ENCODE results near the gene RBMS1.
A peak's percentile ranks its signal among the peaks of the same experiment; 100 is the strongest.

DNA sequence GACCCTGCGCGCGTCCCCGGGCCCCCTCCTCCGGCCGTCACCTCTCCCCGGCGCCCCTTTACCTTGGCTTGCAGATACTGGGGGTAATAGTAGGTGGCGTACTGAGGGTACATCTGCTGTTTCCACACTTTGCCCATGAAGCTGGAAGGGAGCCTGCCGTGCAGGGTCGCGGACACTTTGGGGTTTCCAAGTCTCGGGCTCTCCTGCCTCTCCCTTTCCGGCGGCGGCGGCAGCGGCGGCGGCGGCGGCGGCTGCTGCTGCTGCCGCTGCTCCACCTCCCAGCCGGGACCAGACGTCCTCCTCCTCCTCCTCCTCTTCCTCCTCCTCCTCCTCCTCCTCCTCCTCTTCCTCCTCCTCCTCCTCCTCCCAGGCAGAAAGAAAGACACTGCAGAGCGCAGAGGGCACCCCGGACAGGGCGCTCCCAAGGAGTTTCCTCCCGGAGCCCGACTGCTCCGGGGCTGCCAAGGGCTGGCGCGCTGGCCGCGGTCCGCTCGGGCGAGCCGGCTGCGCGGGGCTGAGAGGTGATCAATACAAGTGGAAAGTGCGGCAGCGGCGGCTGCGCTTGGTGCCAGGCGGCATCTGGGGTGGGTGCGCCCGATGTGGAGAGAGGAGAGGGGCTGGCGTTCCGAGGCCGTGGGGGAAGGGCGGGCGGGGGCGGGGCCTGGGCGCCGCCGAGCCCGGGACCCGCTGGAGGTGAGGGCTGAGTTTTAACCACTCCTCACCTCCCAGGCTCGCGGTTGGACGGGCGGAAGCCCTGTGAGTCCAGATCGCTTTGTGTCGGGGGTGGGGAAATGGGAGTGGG lies at the start of gene RBMS1:
- peak; percentile 68 for TF ChIP-seq POLR2AphosphoS5 (IDR thresholded peaks at IDR 0.05)
- TF ChIP-seq, protein P1, sequence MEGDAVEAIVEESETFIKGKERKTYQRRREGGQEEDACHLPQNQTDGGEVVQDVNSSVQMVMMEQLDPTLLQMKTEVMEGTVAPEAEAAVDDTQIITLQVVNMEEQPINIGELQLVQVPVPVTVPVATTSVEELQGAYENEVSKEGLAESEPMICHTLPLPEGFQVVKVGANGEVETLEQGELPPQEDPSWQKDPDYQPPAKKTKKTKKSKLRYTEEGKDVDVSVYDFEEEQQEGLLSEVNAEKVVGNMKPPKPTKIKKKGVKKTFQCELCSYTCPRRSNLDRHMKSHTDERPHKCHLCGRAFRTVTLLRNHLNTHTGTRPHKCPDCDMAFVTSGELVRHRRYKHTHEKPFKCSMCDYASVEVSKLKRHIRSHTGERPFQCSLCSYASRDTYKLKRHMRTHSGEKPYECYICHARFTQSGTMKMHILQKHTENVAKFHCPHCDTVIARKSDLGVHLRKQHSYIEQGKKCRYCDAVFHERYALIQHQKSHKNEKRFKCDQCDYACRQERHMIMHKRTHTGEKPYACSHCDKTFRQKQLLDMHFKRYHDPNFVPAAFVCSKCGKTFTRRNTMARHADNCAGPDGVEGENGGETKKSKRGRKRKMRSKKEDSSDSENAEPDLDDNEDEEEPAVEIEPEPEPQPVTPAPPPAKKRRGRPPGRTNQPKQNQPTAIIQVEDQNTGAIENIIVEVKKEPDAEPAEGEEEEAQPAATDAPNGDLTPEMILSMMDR (IDR thresholded peaks at IDR 0.05): no peak
- TF ChIP-seq POLR2A (IDR thresholded peaks at IDR 0.05): peak; percentile 33 to 36

Data from gastroesophageal sphincter (tissue), 3 donors.